Measurements from ENCODE around the gene CDY2A.
"Not testable (repeated sequence)": the region's sequence is repeated elsewhere in the genome, so short reads cannot be mapped to it uniquely, and the experiment has no call there.

Gene CDY2A

GRCh38 chrY:18025487-18025886 lies at the start of gene CDY2A:
TSS of gene CDY2A (plus strand) at chrY:18025787. CDS start at chrY:18026115, 328 bp downstream.
- not testable (repeated sequence) for DNase-seq

- not testable (repeated sequence) for DNase-seq
Measured at GRCh38 chrY:17997586-17997985, 28.0 kb upstream of the CDY2A start.

GRCh38 chrY:17998266-17998665 lies 27.3 kb upstream of the CDY2A start:
- not testable (repeated sequence) for DNase-seq

- not testable (repeated sequence) for DNase-seq
Measured at GRCh38 chrY:18023897-18024296, 1.7 kb upstream of the CDY2A start.

- not testable (repeated sequence) for DNase-seq
Measured at GRCh38 chrY:18028845-18029244, 3.3 kb downstream of the CDY2A start.

GRCh38 chrY:18030178-18030577 lies 4.6 kb downstream of the CDY2A start:
- DNase-seq = not testable (repeated sequence)

- DNase-seq = not testable (repeated sequence)
Measured at GRCh38 chrY:18034100-18034814, 8.7 kb downstream of the CDY2A start.

- not testable (repeated sequence) for DNase-seq
Measured at GRCh38 chrY:18034864-18035263, 9.3 kb downstream of the CDY2A start.

GRCh38 chrY:18044990-18045389 lies 19.4 kb downstream of the CDY2A start:
- DNase-seq = not testable (repeated sequence)

- not testable (repeated sequence) for DNase-seq
Measured at GRCh38 chrY:18048149-18049040, 22.8 kb downstream of the CDY2A start.

GRCh38 chrY:18049061-18049460 lies 23.5 kb downstream of the CDY2A start:
- not testable (repeated sequence) for DNase-seq

GRCh38 chrY:18056473-18056872 lies 30.9 kb downstream of the CDY2A start:
- not testable (repeated sequence) for DNase-seq

GRCh38 chrY:18073464-18073863 lies 47.9 kb downstream of the CDY2A start:
- not testable (repeated sequence) for DNase-seq

Data from femur (tissue), 1 donor.